Mucosa of descending colon (tissue), 3 donors: ENCODE measurements around the gene RHBDL3. TPM values are rescaled to one million over a fixed set of nuclear protein-coding genes. Genes with fewer than 3 reads are reported as not detected.

Experiments used
- ATAC-seq: fragments of 200-7000 bp; cut with Tn5 transposase; one replicate; pipeline ENCODE4 v1.9.1; 2020; ENCODE audit warnings: mild to moderate bottlenecking, moderate library complexity
- DNase-seq, 3 donors: peaks; one replicate each; pipeline ENCODE4 v3.0.0-alpha.2; 2020
- H3K36me3 ChIP-seq: fragments of 200-600 bp; one replicate; pipeline ENCODE4 v1.8.0; 2021; ENCODE audit warnings: low read depth, mild to moderate bottlenecking
- H3K4me1 ChIP-seq: fragments of 200-600 bp; one replicate; pipeline ENCODE4 v1.8.0; 2021; ENCODE audit warnings: low read depth, mild to moderate bottlenecking
- H3K4me3 ChIP-seq: fragments of 200-600 bp; one replicate; pipeline ENCODE4 v1.8.0; 2021; ENCODE audit warnings: mild to moderate bottlenecking
- H3K9me3 ChIP-seq: fragments of 200-600 bp; one replicate; pipeline ENCODE4 v1.8.0; 2021; ENCODE audit warnings: mild to moderate bottlenecking
- intact Hi-C, 2 donors: fragments of 100-400 bp; cut with DNase I in 1 of 2; cut with micrococcal nuclease in 1 of 2; formaldehyde crosslinking; loops; one replicate each; pipeline versions ENCODE4 v1.11.0 to v1.11.1; 2022; cut with DNase I, micrococcal nuclease
- long read RNA-seq, 2 donors: library from polyadenylated mRNA; unstranded; transcript quantifications; one replicate each; pipeline ENCODE4 v2.0.0, GENCODE V29; 2019 to 2021
- total RNA-seq, 3 donors: library from RNA; stranded (reverse); fragmentation: NEBNext Ultra II Directional in 2 of 3; extraction: Animal tissue kit (Norgen Biotek cat#: 25700) in 2 of 3; gene quantifications; one replicate each; pipeline versions ENCODE4 v1.2.1 to v1.2.4, GENCODE V29; 2021 to 2023
- TF ChIP-seq, protein P1 (sequence below): fragments of 200-600 bp; IDR thresholded peaks from one replicate; pipeline ENCODE4 v1.8.0; 2022; ENCODE audit warnings: antibody characterized with exemption, mild to moderate bottlenecking
- donor health status: DM: no; HTN: no; CAD: no; lungs with moderate emphysema.
- donor health status: DM: no; HTN: no; CAD: no.
- donor health status: DM: no; HTN: yes; CAD: no.

The RHBDL3 gene, protein sequence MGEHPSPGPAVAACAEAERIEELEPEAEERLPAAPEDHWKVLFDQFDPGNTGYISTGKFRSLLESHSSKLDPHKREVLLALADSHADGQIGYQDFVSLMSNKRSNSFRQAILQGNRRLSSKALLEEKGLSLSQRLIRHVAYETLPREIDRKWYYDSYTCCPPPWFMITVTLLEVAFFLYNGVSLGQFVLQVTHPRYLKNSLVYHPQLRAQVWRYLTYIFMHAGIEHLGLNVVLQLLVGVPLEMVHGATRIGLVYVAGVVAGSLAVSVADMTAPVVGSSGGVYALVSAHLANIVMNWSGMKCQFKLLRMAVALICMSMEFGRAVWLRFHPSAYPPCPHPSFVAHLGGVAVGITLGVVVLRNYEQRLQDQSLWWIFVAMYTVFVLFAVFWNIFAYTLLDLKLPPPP
- 1 to 10 TPM in 2 of 3 donors, under 1 TPM in 1; 0.52 to 2.3 (median 1.3) TPM for total RNA-seq
- long read RNA-seq, donor 1, partial matches to known transcripts: 0 of 7 reads
- long read RNA-seq, donor 1, other reads (novel, unspliced or antisense): 7 of 7 reads
- long read RNA-seq, donor 2, partial matches to known transcripts: 1 of 1 reads
- long read RNA-seq, donor 2, other reads (novel, unspliced or antisense): 0 of 1 reads

DNA sequence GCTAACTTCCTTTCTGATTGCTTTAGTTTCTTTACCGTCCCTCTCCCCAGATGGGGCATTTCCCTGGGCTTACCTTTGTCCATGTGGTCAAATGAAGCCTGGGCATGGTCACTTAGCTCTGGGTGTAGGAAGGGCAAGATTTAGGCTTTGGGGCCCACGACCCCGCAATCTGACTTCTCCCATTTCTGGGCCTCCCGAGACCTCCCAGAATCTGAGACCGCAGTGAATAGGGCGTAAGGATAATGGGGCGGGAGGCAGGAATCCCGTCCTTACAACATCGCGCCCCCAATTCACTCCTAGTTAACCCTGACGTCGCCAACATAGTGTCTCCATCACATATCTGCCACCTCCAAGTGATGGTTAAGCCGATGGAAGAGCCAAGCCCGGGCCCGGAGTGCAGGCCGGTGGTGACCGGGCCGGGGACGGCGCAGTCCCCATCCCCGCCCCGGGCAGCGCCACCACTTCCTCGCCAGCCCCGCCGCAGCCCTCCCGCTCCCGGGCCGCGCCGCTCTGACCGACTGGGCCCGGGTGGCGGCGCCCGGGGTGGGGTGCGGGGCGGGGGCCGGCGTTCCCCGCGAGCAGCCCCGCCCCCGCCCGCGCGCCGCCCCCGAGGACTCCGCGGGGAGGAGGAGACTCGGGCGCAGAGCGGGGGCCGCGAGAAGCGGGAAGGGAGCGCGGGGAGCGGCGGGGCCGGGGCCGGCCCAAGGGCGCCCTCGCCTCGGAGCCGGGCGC lies at the start of gene RHBDL3:
RHBDL3 (plus strand) TSS at position 641 of the 732 bp plus-strand sequence. CDS start 358 bp downstream, outside the sequence.
- Histone ChIP-seq H3K4me1 (peaks cover 21% of the 10 kb centered on the region), H3K4me3 (no peak within 1 kb of the TSS), H3K36me3 (no peaks in the 10 kb centered on the region), H3K9me3 (no peaks in the 10 kb centered on the region)
- DNase-seq: peak in 2 of 3 donors; percentile 24 to 49
- TF ChIP-seq, protein P1, sequence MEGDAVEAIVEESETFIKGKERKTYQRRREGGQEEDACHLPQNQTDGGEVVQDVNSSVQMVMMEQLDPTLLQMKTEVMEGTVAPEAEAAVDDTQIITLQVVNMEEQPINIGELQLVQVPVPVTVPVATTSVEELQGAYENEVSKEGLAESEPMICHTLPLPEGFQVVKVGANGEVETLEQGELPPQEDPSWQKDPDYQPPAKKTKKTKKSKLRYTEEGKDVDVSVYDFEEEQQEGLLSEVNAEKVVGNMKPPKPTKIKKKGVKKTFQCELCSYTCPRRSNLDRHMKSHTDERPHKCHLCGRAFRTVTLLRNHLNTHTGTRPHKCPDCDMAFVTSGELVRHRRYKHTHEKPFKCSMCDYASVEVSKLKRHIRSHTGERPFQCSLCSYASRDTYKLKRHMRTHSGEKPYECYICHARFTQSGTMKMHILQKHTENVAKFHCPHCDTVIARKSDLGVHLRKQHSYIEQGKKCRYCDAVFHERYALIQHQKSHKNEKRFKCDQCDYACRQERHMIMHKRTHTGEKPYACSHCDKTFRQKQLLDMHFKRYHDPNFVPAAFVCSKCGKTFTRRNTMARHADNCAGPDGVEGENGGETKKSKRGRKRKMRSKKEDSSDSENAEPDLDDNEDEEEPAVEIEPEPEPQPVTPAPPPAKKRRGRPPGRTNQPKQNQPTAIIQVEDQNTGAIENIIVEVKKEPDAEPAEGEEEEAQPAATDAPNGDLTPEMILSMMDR: no peak
- intact Hi-C loops: loop anchor here in 1 of 2 donors (5.0 kb wide), 1 partner anchor 57 kb away; no protein-coding TSS in a partner anchor
- peak; percentile 46 for ATAC-seq

DNA sequence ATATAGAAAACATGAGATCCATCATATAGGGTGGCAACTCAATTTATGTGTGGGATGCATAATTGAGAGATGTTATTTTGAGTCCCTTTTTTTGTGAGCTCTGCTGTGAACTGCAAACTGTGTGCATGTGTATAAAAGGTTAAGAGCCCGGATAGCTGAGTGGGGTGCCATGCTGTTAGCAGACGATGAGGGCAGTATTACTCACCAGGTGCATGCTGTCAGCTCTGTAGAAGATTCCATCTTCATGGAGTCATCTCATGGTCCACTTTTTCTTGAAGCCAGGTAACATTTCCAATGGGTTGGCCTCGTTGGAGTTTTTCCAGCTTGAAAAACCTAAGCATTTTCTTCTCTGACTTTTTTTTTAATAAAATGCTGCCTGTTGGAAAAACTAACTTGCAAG lies 43.0 kb upstream of the RHBDL3 start:
- no peak for DNase-seq
- H3K4me1 ChIP-seq: no peaks in the 10 kb centered on the region
- TF ChIP-seq, protein P1: no peak
- no peak for ATAC-seq
- H3K9me3 ChIP-seq: no peaks in the 10 kb centered on the region
- no peak overlapping the region for H3K4me3 ChIP-seq
- no peaks in the 10 kb centered on the region for H3K36me3 ChIP-seq
- intact Hi-C loops: no loop called here

DNA sequence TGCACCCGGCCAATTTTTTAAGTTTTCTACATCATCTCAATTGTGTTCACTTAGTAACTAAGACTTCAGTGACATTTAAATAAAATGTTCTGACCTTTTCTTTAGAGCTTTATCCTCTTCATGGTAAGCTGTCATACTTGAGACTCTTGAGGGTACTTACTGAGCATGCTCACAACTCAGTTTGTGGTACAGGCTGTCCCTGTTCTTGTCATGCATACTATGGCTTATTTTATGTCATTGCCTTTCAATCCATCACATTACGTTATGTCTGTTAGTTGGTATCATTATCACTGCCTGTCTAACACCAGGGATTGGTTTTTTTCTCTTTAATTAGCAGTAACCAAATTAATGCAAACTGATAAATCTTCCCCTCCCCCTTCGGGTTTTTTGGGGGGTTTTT lies 41.9 kb upstream of the RHBDL3 start:
- no peaks in the 10 kb centered on the region for H3K9me3 ChIP-seq
- no peaks in the 10 kb centered on the region for H3K4me1 ChIP-seq
- no peak overlapping the region for H3K4me3 ChIP-seq
- no peak for DNase-seq
- no peak for ATAC-seq
- TF ChIP-seq, protein P1: no peak
- intact Hi-C loops: no loop called here
- H3K36me3 ChIP-seq: no peaks in the 10 kb centered on the region

DNA sequence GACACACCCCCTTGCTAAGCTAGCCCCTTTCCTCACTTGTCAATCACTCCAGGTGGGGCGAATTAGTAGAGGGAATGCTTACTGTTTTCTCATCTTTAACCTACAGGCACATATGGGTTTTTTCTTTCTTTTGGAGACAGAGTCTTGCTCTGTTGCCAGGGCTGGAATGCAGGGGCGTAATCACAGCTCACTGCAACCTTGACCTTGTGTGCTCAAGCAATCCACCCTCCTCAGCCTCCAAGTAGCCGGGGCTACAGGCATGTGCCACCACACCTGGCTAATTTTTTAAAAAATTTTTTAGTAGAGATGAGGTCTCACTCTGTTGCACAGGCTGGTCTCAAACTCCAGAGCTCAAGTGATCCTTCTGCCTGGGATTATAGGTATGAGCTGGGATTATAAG lies 38.7 kb upstream of the RHBDL3 start:
- DNase-seq: no peak
- no peak for ATAC-seq
- Histone ChIP-seq H3K4me3 (no peak overlapping the region), H3K9me3 (no peaks in the 10 kb centered on the region), H3K36me3 (no peaks in the 10 kb centered on the region), H3K4me1 (no peaks in the 10 kb centered on the region)
- TF ChIP-seq, protein P1: no peak
- intact Hi-C loops: no loop called here

DNA sequence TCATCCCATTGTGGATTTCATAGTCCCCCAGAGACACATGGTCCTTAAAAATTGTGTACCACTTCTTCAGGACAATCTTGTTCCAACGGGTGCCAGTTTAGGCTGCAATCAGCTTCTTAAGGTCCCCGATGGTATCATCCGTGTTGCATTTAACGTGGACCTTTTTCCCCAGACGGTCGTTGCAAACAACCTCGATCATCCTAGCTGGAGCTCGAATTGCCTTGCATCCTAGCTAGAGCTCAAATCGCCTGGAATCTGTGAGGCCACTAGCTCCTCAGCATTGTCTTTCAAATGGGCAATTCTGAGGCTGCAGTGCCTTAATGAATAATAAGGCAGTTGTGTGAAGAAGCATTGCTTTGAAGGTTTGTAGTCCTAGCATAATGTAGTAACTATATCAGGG lies 37.7 kb upstream of the RHBDL3 start:
- intact Hi-C loops: no loop called here
- no peaks in the 10 kb centered on the region for H3K36me3 ChIP-seq
- H3K4me1 ChIP-seq: no peaks in the 10 kb centered on the region
- ATAC-seq (no peak), DNase-seq (no peak)
- no peak overlapping the region for H3K4me3 ChIP-seq
- TF ChIP-seq, protein P1: no peak
- no peaks in the 10 kb centered on the region for H3K9me3 ChIP-seq
